ENCODE data around the gene AMZ1. TPM values are rescaled to one million over a fixed set of nuclear protein-coding genes. Genes with fewer than 3 reads are reported as not detected.

Gene AMZ1
- total and polyA plus RNA-seq, 10 of the 15 experiments (the other 5 are each of a cell fraction or from before 2014, with no cell fraction given): 0.02 to 2.0 (median 0.69) TPM

GRCh38 chr7:2721842-2722241, 33.8 kb downstream of the AMZ1 start:
- Histone ChIP-seq H2AFZ (ENCODE audit: control insufficient read depth, low read depth, low read length) (no peak overlapping the region), H3K9ac (ENCODE audit: control insufficient read depth, insufficient read depth, low read length) (no peak overlapping the region), H3K79me2 (ENCODE audit: control insufficient read depth, insufficient read depth, low read length) (no peaks in the 10 kb centered on the region), H3K9me3 (replicated peaks; ENCODE audit: control insufficient read depth, insufficient read depth, low read length) (no peaks in the 10 kb centered on the region; the same call in 2 of the 3 replicates), H4K20me1 (ENCODE audit: control insufficient read depth, insufficient read depth) (no peaks in the 10 kb centered on the region), H3K27me3 (replicated peaks in 1 of 2; ENCODE audit: control insufficient read depth in 2 of 2, insufficient read depth in 2 of 2, low read length in 1 of 2) (no peaks in the 10 kb centered on the region), H3K4me2 (ENCODE audit: control insufficient read depth, insufficient read depth) (no peak overlapping the region), H3K36me3 (ENCODE audit: control insufficient read depth in 2 of 2, insufficient read depth in 2 of 2, low read length in 1 of 2) (no peaks in the 10 kb centered on the region; a peak in 1 of 4 replicates), H3K27ac (ENCODE audit: control insufficient read depth, insufficient read depth) (no peak overlapping the region), H3K4me1 (ENCODE audit: control insufficient read depth, insufficient read depth, low read length) (peaks cover 12% of the 10 kb centered on the region), H3K4me3 (no peak overlapping the region)
- BruUV-seq (replicated peaks): no TSS peak
- ChIA-PET POLR2A (no interaction called here), SMC1A (ENCODE audit: uncharacterized antibody, unreplicated experiment) (interaction anchor here (0.6 to 1.8 kb wide), 3 partner anchors 16 to 74 kb away, joined by 3 to 5 read pairs (median 3); no protein-coding TSS in a partner anchor), CTCF (interaction anchor here (1.3 to 3.9 kb wide), 2 partner anchors 12 to 112 kb away, joined by 3 to 54 read pairs; no protein-coding TSS in a partner anchor), RAD21 (ENCODE audit: unreplicated experiment) (interaction anchor here (1.0 kb wide), 1 partner anchor 12 kb away, joined by 3 read pairs; no protein-coding TSS in a partner anchor)
- DNase-seq (ENCODE audit: low read depth, low spot score) (no peak), FAIRE-seq (no peak), ATAC-seq (no peak)
- TF ChIP-seq GABPA (IDR thresholded peaks at IDR 0.05; ENCODE audit: low read depth) (no peak), KAT2A (conservative IDR thresholded peaks at IDR 0.05; ENCODE audit: control insufficient read depth, low read depth, low read length) (no peak), IRF4 (IDR thresholded peaks at IDR 0.05; ENCODE audit: low read depth, low read length) (no peak), NFYA (IDR thresholded peaks at IDR 0.05; ENCODE audit: borderline replicate concordance, low read depth, low read length) (no peak), CREB1 (IDR thresholded peaks at IDR 0.05; ENCODE audit: low read depth) (no peak), SIN3A (IDR thresholded peaks at IDR 0.05; ENCODE audit: low read depth, low read length) (no peak), SMC3 (IDR thresholded peaks at IDR 0.05; ENCODE audit: borderline replicate concordance, low read length) (no peak), SREBF2 (IDR thresholded peaks at IDR 0.05; ENCODE audit: low read length) (no peak), HDGF (IDR thresholded peaks at IDR 0.05) (no peak), SP1 (IDR thresholded peaks at IDR 0.05; ENCODE audit: low read depth, low read length) (no peak), TCF12 (IDR thresholded peaks at IDR 0.05; ENCODE audit: low read depth, low read length) (no peak), IKZF2 (IDR thresholded peaks at IDR 0.05) (no peak), SKIL (IDR thresholded peaks at IDR 0.05; ENCODE audit: low read depth, poor library complexity, severe bottlenecking) (no peak), HDAC6 (IDR thresholded peaks at IDR 0.05; ENCODE audit: unreplicated experiment) (no peak), JUND (IDR thresholded peaks at IDR 0.05; ENCODE audit: low read depth, low read length) (no peak), POU2F2 (IDR thresholded peaks at IDR 0.05; ENCODE audit: borderline replicate concordance, low read depth, low read length) (no peak), RB1 (IDR thresholded peaks at IDR 0.05; ENCODE audit: borderline replicate concordance) (no peak), ZNF207 (IDR thresholded peaks at IDR 0.05; ENCODE audit: borderline replicate concordance) (no peak)
- TF ChIP-seq, protein P1, sequence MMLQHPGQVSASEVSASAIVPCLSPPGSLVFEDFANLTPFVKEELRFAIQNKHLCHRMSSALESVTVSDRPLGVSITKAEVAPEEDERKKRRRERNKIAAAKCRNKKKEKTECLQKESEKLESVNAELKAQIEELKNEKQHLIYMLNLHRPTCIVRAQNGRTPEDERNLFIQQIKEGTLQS (IDR thresholded peaks at IDR 0.05; ENCODE audit: borderline replicate concordance, extremely low read depth, low read depth, low read length): no peak
- TF ChIP-seq, protein P2, sequence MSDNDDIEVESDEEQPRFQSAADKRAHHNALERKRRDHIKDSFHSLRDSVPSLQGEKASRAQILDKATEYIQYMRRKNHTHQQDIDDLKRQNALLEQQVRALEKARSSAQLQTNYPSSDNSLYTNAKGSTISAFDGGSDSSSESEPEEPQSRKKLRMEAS (IDR thresholded peaks at IDR 0.05; ENCODE audit: low read depth, low read length): no peak
- in situ Hi-C loops (cut with MboI): no loop called here
- WGBS (ENCODE audit: insufficient coverage, insufficient replicate concordance, low lambda C conversion rate, missing lambda C conversion rate): 96% methylated on average over 19 of the region's 19 CpGs
- intact Hi-C loops (cut with micrococcal nuclease; ENCODE audit: unreplicated experiment): no loop called here

Data from GM12878 (cell line).